ENCODE data around the gene HOXA5.

Gene HOXA5

DNA sequence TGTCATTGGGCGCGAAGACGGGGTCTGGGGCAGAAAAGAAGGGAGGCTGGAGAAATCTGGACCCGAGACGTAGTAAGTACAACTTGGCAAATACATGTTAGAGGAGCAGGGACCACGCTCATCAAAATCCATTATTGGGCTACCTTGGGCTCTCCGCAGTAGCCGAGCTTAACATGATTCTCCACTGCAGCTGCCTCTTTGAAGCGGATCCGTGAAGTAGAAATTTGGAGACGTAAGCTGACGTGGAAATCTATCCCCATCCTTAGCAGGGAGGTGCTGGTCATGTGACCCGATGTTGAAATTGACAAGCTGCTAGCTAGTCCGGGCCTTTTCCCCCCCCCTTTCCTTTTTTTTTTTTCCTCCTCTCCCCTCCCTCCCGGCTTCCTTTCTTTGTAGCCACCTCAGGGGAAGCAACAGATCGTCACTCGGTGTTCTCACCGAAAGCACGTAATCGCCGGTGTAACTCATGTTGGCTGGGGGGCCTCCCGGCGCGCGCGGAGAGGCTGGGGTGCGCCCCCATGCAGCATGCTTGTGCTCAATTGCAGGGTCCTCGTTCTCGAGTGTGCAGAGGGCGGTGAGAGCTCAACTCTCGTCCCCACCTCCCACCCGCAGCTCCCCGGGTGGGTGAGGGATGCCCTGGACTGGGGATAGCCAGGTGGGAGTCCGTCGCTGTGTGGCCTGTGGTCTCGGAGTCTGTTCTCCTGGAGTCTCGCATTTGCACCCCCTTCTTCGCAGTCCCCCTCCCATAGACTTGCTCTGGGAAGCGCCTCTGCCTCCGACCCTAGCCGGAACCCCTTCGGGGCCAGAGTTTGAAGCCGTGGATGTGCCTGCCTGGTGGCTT, 41.8 kb upstream of the HOXA5 start, which contains the start of gene HOXA11:
HOXA11 (minus strand) TSS at position 220 of the 841 bp plus-strand sequence; CDS start at position 132, 88 bp downstream.
- Histone ChIP-seq H3K4me3 (ENCODE audit: low read depth, low read length) (peak within 1 kb of the TSS; percentile 39), H3K36me3 (no peaks in the 10 kb centered on the region), H3K27me3 (peaks cover 98% of the 10 kb centered on the region), H3K4me1 (no peaks in the 10 kb centered on the region), H3K9me3 (no peaks in the 10 kb centered on the region)
- no peak for DNase-seq
- TF ChIP-seq, protein P1, sequence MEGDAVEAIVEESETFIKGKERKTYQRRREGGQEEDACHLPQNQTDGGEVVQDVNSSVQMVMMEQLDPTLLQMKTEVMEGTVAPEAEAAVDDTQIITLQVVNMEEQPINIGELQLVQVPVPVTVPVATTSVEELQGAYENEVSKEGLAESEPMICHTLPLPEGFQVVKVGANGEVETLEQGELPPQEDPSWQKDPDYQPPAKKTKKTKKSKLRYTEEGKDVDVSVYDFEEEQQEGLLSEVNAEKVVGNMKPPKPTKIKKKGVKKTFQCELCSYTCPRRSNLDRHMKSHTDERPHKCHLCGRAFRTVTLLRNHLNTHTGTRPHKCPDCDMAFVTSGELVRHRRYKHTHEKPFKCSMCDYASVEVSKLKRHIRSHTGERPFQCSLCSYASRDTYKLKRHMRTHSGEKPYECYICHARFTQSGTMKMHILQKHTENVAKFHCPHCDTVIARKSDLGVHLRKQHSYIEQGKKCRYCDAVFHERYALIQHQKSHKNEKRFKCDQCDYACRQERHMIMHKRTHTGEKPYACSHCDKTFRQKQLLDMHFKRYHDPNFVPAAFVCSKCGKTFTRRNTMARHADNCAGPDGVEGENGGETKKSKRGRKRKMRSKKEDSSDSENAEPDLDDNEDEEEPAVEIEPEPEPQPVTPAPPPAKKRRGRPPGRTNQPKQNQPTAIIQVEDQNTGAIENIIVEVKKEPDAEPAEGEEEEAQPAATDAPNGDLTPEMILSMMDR (IDR thresholded peaks at IDR 0.05; ENCODE audit: low read depth, low read length), result no peak

DNA sequence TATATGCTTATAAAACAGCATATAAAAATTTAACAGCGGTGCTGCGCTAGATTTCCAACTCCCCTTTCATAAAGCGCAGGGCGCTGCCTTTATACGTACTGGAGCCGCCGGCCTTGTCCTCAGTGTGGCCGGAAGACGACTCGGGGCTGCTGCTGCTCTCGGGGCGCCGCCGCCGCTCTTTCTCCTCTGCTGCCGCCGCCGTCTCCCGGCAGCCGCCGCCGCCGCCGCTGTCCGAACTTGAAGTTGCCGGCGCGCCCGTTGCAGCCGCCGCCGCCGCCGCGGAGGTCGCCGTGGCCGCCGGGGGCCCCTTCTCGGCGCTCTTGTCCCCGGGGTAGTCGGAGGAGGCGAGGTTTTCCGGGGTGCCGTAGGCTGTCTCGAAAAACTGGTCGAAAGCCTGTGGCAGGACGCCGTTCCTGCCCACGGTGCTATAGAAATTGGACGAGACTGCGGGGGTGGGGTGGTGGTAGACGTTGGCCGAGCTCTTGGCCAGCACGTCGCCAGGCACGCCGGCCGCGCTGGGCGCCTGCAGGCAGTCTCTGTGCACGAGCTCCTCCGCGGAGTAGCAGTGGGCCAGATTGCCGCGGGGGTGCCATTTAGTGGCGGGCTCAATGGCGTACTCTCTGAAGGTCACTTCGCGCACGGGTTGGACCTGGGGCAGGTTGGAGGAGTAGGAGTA, 41.0 kb upstream of the HOXA5 start:
- DNase-seq, result no peak
- Histone ChIP-seq H3K27me3 (peaks cover 98% of the 10 kb centered on the region), H3K4me3 (ENCODE audit: low read depth, low read length) (peak overlapping the region; percentile 39), H3K9me3 (no peaks in the 10 kb centered on the region), H3K4me1 (no peaks in the 10 kb centered on the region), H3K36me3 (no peaks in the 10 kb centered on the region)
- TF ChIP-seq, protein P1 (IDR thresholded peaks at IDR 0.05; ENCODE audit: low read depth, low read length), result no peak

DNA sequence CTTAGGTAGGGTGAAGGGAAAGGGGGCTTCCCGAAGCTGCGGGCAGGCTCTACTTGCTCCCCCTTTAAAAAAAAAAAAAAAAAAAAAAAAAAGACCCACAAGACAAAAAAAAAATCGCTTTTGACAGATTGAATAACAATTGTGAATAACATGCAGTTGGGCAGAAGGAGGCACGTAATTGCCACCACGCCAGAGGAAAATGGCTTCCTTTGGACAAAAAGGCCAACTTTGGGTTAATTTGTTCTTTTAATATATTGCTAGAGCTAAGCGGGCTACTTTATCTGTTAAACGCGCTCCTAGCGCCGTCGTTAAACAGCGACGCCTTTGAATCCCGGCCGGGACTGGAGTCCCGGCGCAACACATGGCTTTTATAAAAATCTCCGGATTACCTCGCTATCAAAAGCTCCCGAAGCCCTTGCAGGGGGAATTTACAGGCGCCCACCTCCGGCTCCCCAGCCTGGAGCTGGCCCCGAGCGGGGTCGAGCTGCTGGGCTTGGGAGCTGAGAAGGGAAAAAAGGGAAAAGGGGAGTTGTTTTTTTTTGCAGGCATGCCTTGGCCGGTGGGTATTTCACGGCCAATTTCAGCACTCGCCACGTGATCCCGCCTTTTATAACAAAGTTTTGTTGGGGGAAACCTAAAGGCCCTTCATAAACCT, 40.3 kb upstream of the HOXA5 start:
- no peaks in the 10 kb centered on the region for H3K36me3 ChIP-seq
- no peak for DNase-seq
- H3K4me3 ChIP-seq (ENCODE audit: low read depth, low read length), result peak overlapping the region; percentile 39
- H3K4me1 ChIP-seq, result no peaks in the 10 kb centered on the region
- peaks cover 98% of the 10 kb centered on the region for H3K27me3 ChIP-seq
- H3K9me3 ChIP-seq, result no peaks in the 10 kb centered on the region
- TF ChIP-seq, protein P1 (IDR thresholded peaks at IDR 0.05; ENCODE audit: low read depth, low read length), result no peak

DNA sequence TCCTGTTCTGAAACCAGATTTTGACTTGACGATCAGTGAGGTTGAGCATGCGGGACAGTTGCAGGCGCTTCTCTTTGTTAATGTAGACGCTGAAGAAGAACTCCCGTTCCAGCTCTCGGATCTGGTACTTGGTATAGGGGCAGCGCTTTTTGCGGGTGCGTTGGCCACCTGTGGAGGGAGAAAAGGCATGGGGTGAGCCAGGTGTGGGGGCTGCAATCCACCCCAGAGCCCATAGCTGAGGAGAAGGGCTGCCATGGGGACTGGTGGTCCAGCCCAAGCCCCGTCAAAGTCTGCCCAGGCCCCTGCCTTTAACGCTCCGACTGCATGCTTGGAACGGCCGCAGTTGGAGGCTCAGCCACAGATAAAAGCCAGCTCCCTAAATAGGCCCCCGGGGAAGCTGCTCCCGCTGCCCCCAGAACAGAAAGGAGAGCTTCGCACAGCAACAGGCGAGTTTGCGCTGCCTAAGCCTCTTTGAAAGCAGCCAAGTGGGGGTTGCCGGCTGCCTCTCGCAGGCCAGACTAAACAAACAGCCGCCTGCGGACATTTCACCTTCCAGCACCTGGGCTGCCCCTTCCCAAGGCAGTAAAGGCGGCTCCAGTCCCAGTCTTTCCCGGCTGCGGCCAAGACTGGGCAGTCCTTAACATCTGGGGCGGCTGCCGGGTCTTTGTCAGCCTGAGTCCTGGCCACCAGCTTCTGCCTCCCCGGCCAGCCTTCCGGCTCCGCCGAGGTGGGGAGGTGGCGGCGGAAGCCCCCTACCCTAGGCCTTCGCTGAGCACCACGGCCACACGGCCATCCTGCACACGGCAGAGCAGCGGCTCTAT, 39.6 kb upstream of the HOXA5 start:
- Histone ChIP-seq H3K4me3 (ENCODE audit: low read depth, low read length) (no peak overlapping the region), H3K36me3 (no peaks in the 10 kb centered on the region), H3K27me3 (peaks cover 98% of the 10 kb centered on the region), H3K4me1 (no peaks in the 10 kb centered on the region), H3K9me3 (no peaks in the 10 kb centered on the region)
- DNase-seq, result no peak
- TF ChIP-seq, protein P1 (IDR thresholded peaks at IDR 0.05; ENCODE audit: low read depth, low read length), result no peak

DNA sequence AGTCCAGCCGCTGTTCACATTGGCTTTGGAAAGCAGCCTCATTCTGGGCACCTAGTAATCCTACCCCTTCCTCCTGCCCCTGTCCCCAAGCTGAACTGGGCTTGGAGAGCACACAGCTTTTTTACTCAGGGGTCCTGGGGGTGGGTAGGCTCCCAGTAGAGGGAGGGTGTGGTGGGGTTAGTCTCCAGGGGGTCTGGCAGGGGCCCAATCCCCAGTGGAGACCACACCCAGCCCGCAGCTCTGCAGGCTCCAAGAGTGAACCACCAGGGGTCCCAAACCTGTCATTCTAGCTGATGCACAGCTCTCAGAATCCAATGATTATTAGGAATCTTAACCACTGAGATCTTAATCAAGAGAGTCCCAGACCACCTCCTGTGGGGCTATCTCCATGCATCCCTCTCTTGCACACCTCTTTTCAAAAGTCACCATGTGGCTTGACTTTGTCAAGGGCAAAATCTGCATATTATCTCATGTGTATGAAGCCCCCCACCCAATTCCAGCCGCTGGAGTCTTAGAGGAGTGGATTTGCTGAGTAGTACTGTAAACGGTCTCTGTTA, 38.9 kb upstream of the HOXA5 start:
- Histone ChIP-seq H3K27me3 (peaks cover 98% of the 10 kb centered on the region), H3K9me3 (no peaks in the 10 kb centered on the region), H3K4me1 (no peaks in the 10 kb centered on the region), H3K36me3 (no peaks in the 10 kb centered on the region), H3K4me3 (ENCODE audit: low read depth, low read length) (no peak overlapping the region)
- DNase-seq, result no peak
- TF ChIP-seq, protein P1 (IDR thresholded peaks at IDR 0.05; ENCODE audit: low read depth, low read length), result no peak
